HepG2 (cell line): ENCODE data around the gene HOXA13. TPM values are rescaled to one million over a fixed set of nuclear protein-coding genes. Genes with fewer than 3 reads are reported as not detected.

Source experiments
- ATM ChIP-seq: fragments of 450-650 bp; IDR thresholded peaks from 2 replicates; pipeline ENCODE4 v1.7.1; 2017; ENCODE audit warnings: mild to moderate bottlenecking, borderline replicate concordance
- CREM ChIP-seq, 2 experiments: sonication (generic) in 1 of 2; formaldehyde crosslinking in 1 of 2; IDR thresholded peaks; 2 replicates each; pipeline versions ENCODE4 v1.4.0 to v1.6.1; 2016 to 2020; ENCODE audit warnings: antibody characterized with exemption in 1 of 2, mild to moderate bottlenecking in 1 of 2, missing genetic modification reagents in 1 of 2
- EP300 ChIP-seq, 3 experiments: sonication (generic) in 1 of 3; formaldehyde crosslinking in 1 of 3; IDR thresholded peaks; 2 replicates each; pipeline versions ENCODE4 v1.5.1 to v1.6.1; 2011 to 2020; ENCODE audit warnings: low read depth in 2 of 3, low read length in 2 of 3, borderline replicate concordance in 1 of 3, improper control_type of control experiment in 1 of 3, mild to moderate bottlenecking in 1 of 3, missing genetic modification reagents in 1 of 3, moderate library complexity in 1 of 3
- SALL1 ChIP-seq: sonication (generic); formaldehyde crosslinking; IDR thresholded peaks from 2 replicates; pipeline ENCODE4 v1.8.0; 2022; ENCODE audit warnings: mild to moderate bottlenecking, missing genetic modification reagents
- SAP130 ChIP-seq: IDR thresholded peaks from 2 replicates; pipeline ENCODE4 v1.6.1; 2016; ENCODE audit warnings: low read depth
- SIX1 ChIP-seq: sonication (generic); formaldehyde crosslinking; IDR thresholded peaks from 2 replicates; pipeline ENCODE4 v1.4.0; 2020; ENCODE audit warnings: missing genetic modification reagents, borderline replicate concordance
- YEATS4 ChIP-seq: sonication (generic); formaldehyde crosslinking; IDR thresholded peaks from 2 replicates; pipeline ENCODE4 v1.4.0; 2020; ENCODE audit warnings: missing genetic modification reagents, borderline replicate concordance
- ZBTB43 ChIP-seq: sonication (generic); formaldehyde crosslinking; conservative IDR thresholded peaks from 2 replicates; pipeline ENCODE4 v1.4.0; 2020; ENCODE audit warnings: missing genetic modification reagents
- ZNF17 ChIP-seq: sonication (generic); formaldehyde crosslinking; IDR thresholded peaks from 2 replicates; pipeline ENCODE4 v1.5.0; 2020; ENCODE audit warnings: mild to moderate bottlenecking, missing genetic modification reagents
- ZNF24 ChIP-seq: fragments of 450-650 bp; IDR thresholded peaks from 2 replicates; pipeline ENCODE4 v1.6.1; 2017; ENCODE audit warnings: antibody characterized with exemption, mild to moderate bottlenecking
- ZNF280D ChIP-seq: sonication (generic); formaldehyde crosslinking; IDR thresholded peaks from 2 replicates; pipeline ENCODE4 v1.5.1; 2020; ENCODE audit warnings: mild to moderate bottlenecking, missing genetic modification reagents
- ZNF574 ChIP-seq: sonication (generic); formaldehyde crosslinking; IDR thresholded peaks from 2 replicates; pipeline ENCODE4 v1.4.0; 2020; ENCODE audit warnings: missing genetic modification reagents
- ZNF670 ChIP-seq: sonication (generic); formaldehyde crosslinking; IDR thresholded peaks from 2 replicates; pipeline ENCODE4 v1.8.0; 2022; ENCODE audit warnings: mild to moderate bottlenecking, missing genetic modification reagents, borderline replicate concordance
- polyA plus RNA-seq, 8 experiments: library from polyadenylated mRNA; depleted of rRNA in 3 of 8; stranded (reverse) in 7 of 8; unstranded in 1 of 8; fragments of >200 nt; fragmentation: Illumina TruSeq in 4 of 8; extraction: Trizol in 4 of 8; gene quantifications; 2 replicates each; pipeline versions ENCODE4 v1.2.1 to v1.2.3, GENCODE V29; 2011 to 2016; ENCODE audit warnings: low read depth in 4 of 8, missing spikeins in 1 of 8, mixed read lengths in 1 of 8; ENCODE audit not compliant: insufficient read depth in 1 of 8
- total RNA-seq, 5 experiments: library from RNA; depleted of rRNA; stranded (reverse); fragments of >200 nt; fragmentation: Illumina TruSeq; extraction: Trizol; gene quantifications; 2 replicates each; pipeline ENCODE4 v1.2.3, GENCODE V29; 2016; ENCODE audit warnings: low read depth in 1 of 5
- TF ChIP-seq, protein P1 (sequence below): sonication (generic); formaldehyde crosslinking; IDR thresholded peaks from 2 replicates; pipeline ENCODE4 v1.4.0; 2020; ENCODE audit warnings: missing genetic modification reagents

The HOXA13 gene
- total and polyA plus RNA-seq, 2 of the 13 experiments (the other 11 are each of a cell fraction or from before 2014, with no cell fraction given) = 0.01 to 0.04 TPM

DNA sequence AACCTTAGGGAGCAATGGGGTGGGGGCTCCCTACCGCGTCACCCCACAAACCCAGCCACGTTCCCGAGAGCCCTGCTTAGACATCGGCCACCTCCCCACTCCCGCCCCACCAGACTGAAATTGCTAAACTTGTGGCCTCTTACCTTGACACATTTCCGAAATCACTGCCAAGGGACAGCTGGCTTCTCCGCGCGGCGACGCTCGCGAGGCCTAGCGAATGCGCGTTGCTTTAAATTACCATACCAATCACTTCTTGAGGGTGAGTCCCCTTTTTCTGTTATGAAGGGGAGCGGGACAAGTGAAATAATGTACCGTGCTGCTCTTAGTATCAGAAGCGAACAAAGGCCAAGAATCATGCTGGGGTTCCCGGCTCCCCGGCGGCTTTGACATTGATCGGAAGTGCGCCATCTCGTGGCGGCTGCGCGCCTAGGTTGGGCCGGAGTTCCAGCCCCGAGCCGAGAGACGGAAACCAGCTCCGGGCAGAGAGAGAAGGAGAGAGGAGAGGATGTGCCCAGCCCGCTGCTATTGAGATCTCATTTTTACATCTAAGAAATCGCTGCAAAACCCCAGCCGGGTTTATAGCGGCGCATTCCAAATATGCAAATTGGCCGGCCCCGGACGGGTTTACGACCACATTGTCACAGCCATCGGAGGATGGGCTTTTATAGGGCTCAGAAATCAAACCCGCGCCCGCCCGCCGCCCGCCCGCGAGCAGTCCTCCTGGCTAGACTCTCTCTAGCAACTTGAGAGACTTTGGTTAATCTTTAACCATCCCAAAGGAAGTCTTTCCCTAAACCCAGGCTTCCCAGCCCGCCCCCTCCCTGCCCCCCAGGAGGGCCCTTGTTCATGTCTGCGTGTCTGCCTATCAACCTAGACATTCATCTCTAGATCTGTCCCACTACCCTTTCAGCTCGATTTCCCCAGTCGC, 20.1 kb downstream of the HOXA13 start (continued):
- TF ChIP-seq, protein P1, sequence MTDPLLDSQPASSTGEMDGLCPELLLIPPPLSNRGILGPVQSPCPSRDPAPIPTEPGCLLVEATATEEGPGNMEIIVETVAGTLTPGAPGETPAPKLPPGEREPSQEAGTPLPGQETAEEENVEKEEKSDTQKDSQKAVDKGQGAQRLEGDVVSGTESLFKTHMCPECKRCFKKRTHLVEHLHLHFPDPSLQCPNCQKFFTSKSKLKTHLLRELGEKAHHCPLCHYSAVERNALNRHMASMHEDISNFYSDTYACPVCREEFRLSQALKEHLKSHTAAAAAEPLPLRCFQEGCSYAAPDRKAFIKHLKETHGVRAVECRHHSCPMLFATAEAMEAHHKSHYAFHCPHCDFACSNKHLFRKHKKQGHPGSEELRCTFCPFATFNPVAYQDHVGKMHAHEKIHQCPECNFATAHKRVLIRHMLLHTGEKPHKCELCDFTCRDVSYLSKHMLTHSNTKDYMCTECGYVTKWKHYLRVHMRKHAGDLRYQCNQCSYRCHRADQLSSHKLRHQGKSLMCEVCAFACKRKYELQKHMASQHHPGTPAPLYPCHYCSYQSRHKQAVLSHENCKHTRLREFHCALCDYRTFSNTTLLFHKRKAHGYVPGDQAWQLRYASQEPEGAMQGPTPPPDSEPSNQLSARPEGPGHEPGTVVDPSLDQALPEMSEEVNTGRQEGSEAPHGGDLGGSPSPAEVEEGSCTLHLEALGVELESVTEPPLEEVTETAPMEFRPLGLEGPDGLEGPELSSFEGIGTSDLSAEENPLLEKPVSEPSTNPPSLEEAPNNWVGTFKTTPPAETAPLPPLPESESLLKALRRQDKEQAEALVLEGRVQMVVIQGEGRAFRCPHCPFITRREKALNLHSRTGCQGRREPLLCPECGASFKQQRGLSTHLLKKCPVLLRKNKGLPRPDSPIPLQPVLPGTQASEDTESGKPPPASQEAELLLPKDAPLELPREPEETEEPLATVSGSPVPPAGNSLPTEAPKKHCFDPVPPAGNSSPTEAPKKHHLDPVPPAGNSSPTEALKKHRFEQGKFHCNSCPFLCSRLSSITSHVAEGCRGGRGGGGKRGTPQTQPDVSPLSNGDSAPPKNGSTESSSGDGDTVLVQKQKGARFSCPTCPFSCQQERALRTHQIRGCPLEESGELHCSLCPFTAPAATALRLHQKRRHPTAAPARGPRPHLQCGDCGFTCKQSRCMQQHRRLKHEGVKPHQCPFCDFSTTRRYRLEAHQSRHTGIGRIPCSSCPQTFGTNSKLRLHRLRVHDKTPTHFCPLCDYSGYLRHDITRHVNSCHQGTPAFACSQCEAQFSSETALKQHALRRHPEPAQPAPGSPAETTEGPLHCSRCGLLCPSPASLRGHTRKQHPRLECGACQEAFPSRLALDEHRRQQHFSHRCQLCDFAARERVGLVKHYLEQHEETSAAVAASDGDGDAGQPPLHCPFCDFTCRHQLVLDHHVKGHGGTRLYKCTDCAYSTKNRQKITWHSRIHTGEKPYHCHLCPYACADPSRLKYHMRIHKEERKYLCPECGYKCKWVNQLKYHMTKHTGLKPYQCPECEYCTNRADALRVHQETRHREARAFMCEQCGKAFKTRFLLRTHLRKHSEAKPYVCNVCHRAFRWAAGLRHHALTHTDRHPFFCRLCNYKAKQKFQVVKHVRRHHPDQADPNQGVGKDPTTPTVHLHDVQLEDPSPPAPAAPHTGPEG (CRISPR knock-in tag) = peak; percentile 98
- TF ChIP-seq ZNF280D (CRISPR knock-in tag) = no peak
- no peak for TF ChIP-seq YEATS4 (CRISPR knock-in tag)
- no peak; the same call in 1 of the 2 replicates for TF ChIP-seq SAP130 (CRISPR knock-in tag)
- no peak for TF ChIP-seq ZNF17 (CRISPR knock-in tag)
- no peak for TF ChIP-seq EP300 (IDR thresholded peaks at IDR 0.05; ENCODE audit: low read depth in 2 of 2, low read length in 2 of 2)
- TF ChIP-seq EP300 (CRISPR knock-in tag; IDR thresholded peaks at IDR 0.05; ENCODE audit: borderline replicate concordance) = no peak
- TF ChIP-seq CREM (IDR thresholded peaks at IDR 0.05) = no peak
- no peak for TF ChIP-seq CREM (CRISPR knock-in tag; IDR thresholded peaks at IDR 0.05)
- TF ChIP-seq ATM = no peak
- 0 out of 2 replicates have a peak, but pooled peaks have one; percentile 11 for TF ChIP-seq SALL1
- no peak for TF ChIP-seq SIX1 (CRISPR knock-in tag)
- TF ChIP-seq ZBTB43 (CRISPR knock-in tag) = no peak
- TF ChIP-seq ZNF24 = no peak
- TF ChIP-seq ZNF670 (CRISPR knock-in tag) = no peak
- TF ChIP-seq ZNF574 (CRISPR knock-in tag) = 0 out of 2 replicates have a peak, but pooled peaks have one; percentile 24
